ENCODE measurements around the gene SCIMP. TPM values are rescaled to one million over a fixed set of nuclear protein-coding genes. Genes with fewer than 3 reads are reported as not detected.
A peak's percentile ranks its signal among the peaks of the same experiment; 100 is the strongest.

SCIMP gene
- 1 to 10 TPM in 9 of 10 donors, under 1 TPM in 1; 0.99 to 2.0 (median 1.4) TPM for polyA plus RNA-seq (ENCODE audit: insufficient read length in 10 of 10)
- long read RNA-seq, donor 1, partial matches to known transcripts, result 0 of 25 reads
- long read RNA-seq, donor 1, other reads (novel, unspliced or antisense), result 25 of 25 reads
- long read RNA-seq, donor 2, result 0 reads
- long read RNA-seq, donor 3, result 0 reads
- long read RNA-seq, donor 4, result 0 reads
- long read RNA-seq, donor 5, result 0 reads
- long read RNA-seq, donor 6, result 0 reads
- long read RNA-seq, donor 7, result 0 reads
- long read RNA-seq, donor 8, partial matches to known transcripts, result 28 of 28 reads
- long read RNA-seq, donor 8, other reads (novel, unspliced or antisense), result 0 of 28 reads
- long read RNA-seq, donor 9, result 0 reads

GRCh38 chr17:5234645-5235576, at the start of gene SCIMP:
Gene SCIMP, minus strand, starts transcription at chr17:5234860. Its CDS starts 105 bp downstream, at chr17:5234755.
- DNase-seq, result peak in 1 of 3 donors; percentile 37

GRCh38 chr17:5283571-5284315, 49.1 kb upstream of the SCIMP start:
- DNase-seq, result peak in 2 of 3 donors; percentile 8

GRCh38 chr17:5282642-5283217, 48.1 kb upstream of the SCIMP start:
- DNase-seq, result peak in 1 of 3 donors; percentile 44

- peak; percentile 91 to 96 (median 93) for DNase-seq
These were observed 47.4 kb upstream of the SCIMP start, which contains the start of gene RABEP1 for GRCh38 chr17:5281814-5282641. Gene RABEP1, plus strand, starts transcription at chr17:5282284. Its CDS starts 203 bp downstream, at chr17:5282487.

- DNase-seq, result no peak
These were observed 37.7 kb upstream of the SCIMP start for GRCh38 chr17:5272322-5272721.

GRCh38 chr17:5269241-5269960, 34.7 kb upstream of the SCIMP start:
- DNase-seq, result peak in 1 of 3 donors; percentile 51

- no peak for DNase-seq
These were observed 30.2 kb upstream of the SCIMP start for GRCh38 chr17:5264893-5265292.

- DNase-seq, result no peak
These were observed 28.8 kb upstream of the SCIMP start for GRCh38 chr17:5263441-5263840.

GRCh38 chr17:5262416-5262991, 27.8 kb upstream of the SCIMP start:
- DNase-seq, result no peak

GRCh38 chr17:5260542-5260941, 25.9 kb upstream of the SCIMP start:
- no peak for DNase-seq

GRCh38 chr17:5257124-5257523, 22.5 kb upstream of the SCIMP start:
- no peak for DNase-seq

GRCh38 chr17:5254903-5255521, 20.4 kb upstream of the SCIMP start:
- DNase-seq, result peak in 1 of 3 donors; percentile 42

GRCh38 chr17:5254414-5254813, 19.8 kb upstream of the SCIMP start:
- DNase-seq, result no peak

- peak; percentile 68 to 87 (median 76) for DNase-seq
These were observed 15.0 kb upstream of the SCIMP start for GRCh38 chr17:5249615-5250014.

GRCh38 chr17:5248821-5249479, 14.3 kb upstream of the SCIMP start:
- no peak for DNase-seq

GRCh38 chr17:5247621-5248020, 13.0 kb upstream of the SCIMP start:
- no peak for DNase-seq

GRCh38 chr17:5241861-5242671, 7.4 kb upstream of the SCIMP start:
- no peak for DNase-seq

Data from muscle of back (tissue), 13 donors.